A549 (cell line): ENCODE results near the gene MAPT.

Experiments used
- EHF ChIP-seq: fragments of 250-450 bp; sonication (Bioruptor Pico); IDR thresholded peaks from 2 replicates; pipeline ENCODE4 v1.5.0; 2020; ENCODE audit warnings: mild to moderate bottlenecking
- EP300 ChIP-seq, 2 experiments: fragments of >200 bp; sonication (Bioruptor Twin); formaldehyde crosslinking; IDR thresholded peaks; 2 replicates in 1 of 2; 3 replicates in 1 of 2; pipeline ENCODE4 v1.6.1; 2016 to 2017
- HDAC2 ChIP-seq: fragments of 200-600 bp; sonication (generic); IDR thresholded peaks from 2 replicates; pipeline ENCODE4 v1.6.1; 2016
- HMGXB4 ChIP-seq: fragments of 250-450 bp; sonication (Bioruptor Pico); IDR thresholded peaks from 2 replicates; pipeline ENCODE4 v1.5.0; 2021; ENCODE audit warnings: mild to moderate bottlenecking, moderate library complexity, borderline replicate concordance
- POLR2A ChIP-seq: IDR thresholded peaks from 2 replicates; pipeline ENCODE4 v1.6.1; 2012; ENCODE audit warnings: mild to moderate bottlenecking, low read length
- RFX5 ChIP-seq: fragments of 450-650 bp; IDR thresholded peaks from 2 replicates; pipeline ENCODE4 v1.7.1; 2014; ENCODE audit warnings: antibody characterized with exemption, mild to moderate bottlenecking, moderate library complexity
- SMC3 ChIP-seq: fragments of >200 bp; sonication (Bioruptor Twin); formaldehyde crosslinking; IDR thresholded peaks from 3 replicates; pipeline ENCODE4 v1.6.1; 2018; ENCODE audit warnings: inconsistent platforms
- SREBF2 ChIP-seq: fragments of 450-650 bp; IDR thresholded peaks from 2 replicates; pipeline ENCODE4 v1.6.1; 2014; ENCODE audit warnings: mild to moderate bottlenecking, moderate library complexity
- TF ChIP-seq, protein P1 (sequence below): fragments of >200 bp; sonication (Bioruptor Twin); formaldehyde crosslinking; IDR thresholded peaks from 3 replicates; pipeline ENCODE4 v1.5.1; 2016
- TF ChIP-seq, protein P2 (sequence below): IDR thresholded peaks from 2 replicates; pipeline ENCODE4 v1.6.1; 2012
- TF ChIP-seq, protein P3 (sequence below): fragments of >200 bp; sonication (Bioruptor Twin); formaldehyde crosslinking; IDR thresholded peaks from 3 replicates; pipeline ENCODE4 v1.6.1; 2016

GRCh38 chr17:45919136-45919535 is 24.8 kb downstream of the MAPT start:
- no peak for TF ChIP-seq SREBF2
- TF ChIP-seq, protein P1, sequence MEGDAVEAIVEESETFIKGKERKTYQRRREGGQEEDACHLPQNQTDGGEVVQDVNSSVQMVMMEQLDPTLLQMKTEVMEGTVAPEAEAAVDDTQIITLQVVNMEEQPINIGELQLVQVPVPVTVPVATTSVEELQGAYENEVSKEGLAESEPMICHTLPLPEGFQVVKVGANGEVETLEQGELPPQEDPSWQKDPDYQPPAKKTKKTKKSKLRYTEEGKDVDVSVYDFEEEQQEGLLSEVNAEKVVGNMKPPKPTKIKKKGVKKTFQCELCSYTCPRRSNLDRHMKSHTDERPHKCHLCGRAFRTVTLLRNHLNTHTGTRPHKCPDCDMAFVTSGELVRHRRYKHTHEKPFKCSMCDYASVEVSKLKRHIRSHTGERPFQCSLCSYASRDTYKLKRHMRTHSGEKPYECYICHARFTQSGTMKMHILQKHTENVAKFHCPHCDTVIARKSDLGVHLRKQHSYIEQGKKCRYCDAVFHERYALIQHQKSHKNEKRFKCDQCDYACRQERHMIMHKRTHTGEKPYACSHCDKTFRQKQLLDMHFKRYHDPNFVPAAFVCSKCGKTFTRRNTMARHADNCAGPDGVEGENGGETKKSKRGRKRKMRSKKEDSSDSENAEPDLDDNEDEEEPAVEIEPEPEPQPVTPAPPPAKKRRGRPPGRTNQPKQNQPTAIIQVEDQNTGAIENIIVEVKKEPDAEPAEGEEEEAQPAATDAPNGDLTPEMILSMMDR, result no peak
- TF ChIP-seq, protein P2, sequence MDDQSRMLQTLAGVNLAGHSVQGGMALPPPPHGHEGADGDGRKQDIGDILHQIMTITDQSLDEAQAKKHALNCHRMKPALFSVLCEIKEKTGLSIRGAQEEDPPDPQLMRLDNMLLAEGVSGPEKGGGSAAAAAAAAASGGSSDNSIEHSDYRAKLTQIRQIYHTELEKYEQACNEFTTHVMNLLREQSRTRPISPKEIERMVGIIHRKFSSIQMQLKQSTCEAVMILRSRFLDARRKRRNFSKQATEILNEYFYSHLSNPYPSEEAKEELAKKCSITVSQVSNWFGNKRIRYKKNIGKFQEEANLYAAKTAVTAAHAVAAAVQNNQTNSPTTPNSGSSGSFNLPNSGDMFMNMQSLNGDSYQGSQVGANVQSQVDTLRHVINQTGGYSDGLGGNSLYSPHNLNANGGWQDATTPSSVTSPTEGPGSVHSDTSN, result no peak
- no peak for TF ChIP-seq EP300 (IDR thresholded peaks at IDR 0.05)
- no peak for TF ChIP-seq POLR2A
- TF ChIP-seq HMGXB4 (CRISPR knock-in tag), result no peak
- TF ChIP-seq HDAC2, result no peak
- no peak for TF ChIP-seq SMC3
- no peak for TF ChIP-seq EHF (CRISPR knock-in tag)
- no peak for TF ChIP-seq RFX5
- TF ChIP-seq, protein P3, sequence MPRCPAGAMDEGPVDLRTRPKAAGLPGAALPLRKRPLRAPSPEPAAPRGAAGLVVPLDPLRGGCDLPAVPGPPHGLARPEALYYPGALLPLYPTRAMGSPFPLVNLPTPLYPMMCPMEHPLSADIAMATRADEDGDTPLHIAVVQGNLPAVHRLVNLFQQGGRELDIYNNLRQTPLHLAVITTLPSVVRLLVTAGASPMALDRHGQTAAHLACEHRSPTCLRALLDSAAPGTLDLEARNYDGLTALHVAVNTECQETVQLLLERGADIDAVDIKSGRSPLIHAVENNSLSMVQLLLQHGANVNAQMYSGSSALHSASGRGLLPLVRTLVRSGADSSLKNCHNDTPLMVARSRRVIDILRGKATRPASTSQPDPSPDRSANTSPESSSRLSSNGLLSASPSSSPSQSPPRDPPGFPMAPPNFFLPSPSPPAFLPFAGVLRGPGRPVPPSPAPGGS, result no peak
